Effector memory CD4-positive, alpha-beta T cell (primary cell): ENCODE measurements around the gene OXCT1.

ENCODE experiments used
- DNase-seq, 3 donors: peaks; one replicate each; pipeline ENCODE4 v3.0.0-alpha.2; 2020
- H3K27ac ChIP-seq: 2 replicates; pipeline ENCODE4 v1.7.0; 2013; ENCODE audit warnings: mild to moderate bottlenecking, low read length, moderate library complexity; ENCODE audit not compliant: insufficient read depth, poor library complexity, severe bottlenecking
- H3K27me3 ChIP-seq: replicated peaks from 2 replicates; pipeline ENCODE4 v1.7.0; 2013; ENCODE audit warnings: mild to moderate bottlenecking, low read length; ENCODE audit not compliant: insufficient read depth, control insufficient read depth, poor library complexity, severe bottlenecking
- H3K36me3 ChIP-seq: 2 replicates; pipeline ENCODE4 v1.7.0; 2013; ENCODE audit warnings: mild to moderate bottlenecking, low read length, moderate library complexity; ENCODE audit not compliant: control insufficient read depth, insufficient read depth
- H3K4me1 ChIP-seq: 2 replicates; pipeline ENCODE4 v1.7.0; 2013; ENCODE audit warnings: low read length, mild to moderate bottlenecking; ENCODE audit not compliant: control insufficient read depth, insufficient read depth, poor library complexity, severe bottlenecking
- H3K4me3 ChIP-seq: 2 replicates; pipeline ENCODE4 v1.7.0; 2013; ENCODE audit warnings: low read length, low read depth, mild to moderate bottlenecking; ENCODE audit not compliant: insufficient read depth, poor library complexity, severe bottlenecking
- H3K9me3 ChIP-seq: 2 replicates; pipeline ENCODE4 v1.7.0; 2013; ENCODE audit warnings: mild to moderate bottlenecking, low read length, moderate library complexity; ENCODE audit not compliant: control insufficient read depth

The OXCT1 gene

DNA sequence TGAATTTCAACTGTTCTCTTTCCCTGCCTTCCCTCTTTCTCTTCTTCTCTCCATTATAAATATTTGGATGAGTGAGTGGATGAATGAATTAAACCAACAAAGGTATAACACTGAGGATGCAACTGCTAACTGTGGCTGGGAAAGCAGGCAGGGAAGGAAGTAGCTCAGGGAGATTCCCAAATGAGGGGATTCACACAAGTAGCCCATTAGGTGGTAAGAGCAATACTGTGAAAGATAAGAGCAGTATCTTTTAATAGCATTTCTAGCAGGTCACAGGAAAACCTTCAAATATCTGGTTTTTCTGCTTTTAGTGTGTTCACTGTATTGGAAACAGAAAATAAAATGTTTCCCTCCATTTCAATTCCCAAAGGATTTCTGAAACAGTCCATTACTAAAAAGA, 105.6 kb downstream of the OXCT1 start:
- H3K27ac ChIP-seq: no peak overlapping the region
- peaks cover 13% of the 10 kb centered on the region for H3K36me3 ChIP-seq
- no peaks in the 10 kb centered on the region for H3K27me3 ChIP-seq
- no peaks in the 10 kb centered on the region for H3K9me3 ChIP-seq
- no peak for DNase-seq
- no peaks in the 10 kb centered on the region for H3K4me1 ChIP-seq
- no peak overlapping the region for H3K4me3 ChIP-seq

DNA sequence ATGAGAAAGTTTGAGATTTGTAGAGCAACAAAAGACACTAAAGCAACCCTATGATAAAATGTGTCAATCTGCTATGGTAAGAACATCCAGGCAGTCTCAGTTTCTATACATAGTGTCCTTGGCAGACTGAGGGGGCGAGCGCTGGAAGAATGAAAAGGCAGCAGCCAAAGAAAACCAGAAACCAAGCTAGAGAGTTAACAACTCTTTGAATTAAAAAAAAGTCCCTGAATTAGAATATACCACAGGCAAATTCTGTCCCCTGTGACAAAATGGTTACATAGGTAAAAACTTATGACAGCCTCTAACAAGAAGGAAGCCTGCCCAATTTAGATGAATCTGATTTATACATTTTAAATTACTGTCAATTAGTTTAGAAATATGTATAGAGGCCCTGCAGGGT, 106.7 kb downstream of the OXCT1 start:
- no peak overlapping the region for H3K4me3 ChIP-seq
- no peaks in the 10 kb centered on the region for H3K9me3 ChIP-seq
- DNase-seq: no peak
- H3K4me1 ChIP-seq: no peaks in the 10 kb centered on the region
- peaks cover 19% of the 10 kb centered on the region for H3K36me3 ChIP-seq
- no peak overlapping the region for H3K27ac ChIP-seq
- H3K27me3 ChIP-seq: no peaks in the 10 kb centered on the region

DNA sequence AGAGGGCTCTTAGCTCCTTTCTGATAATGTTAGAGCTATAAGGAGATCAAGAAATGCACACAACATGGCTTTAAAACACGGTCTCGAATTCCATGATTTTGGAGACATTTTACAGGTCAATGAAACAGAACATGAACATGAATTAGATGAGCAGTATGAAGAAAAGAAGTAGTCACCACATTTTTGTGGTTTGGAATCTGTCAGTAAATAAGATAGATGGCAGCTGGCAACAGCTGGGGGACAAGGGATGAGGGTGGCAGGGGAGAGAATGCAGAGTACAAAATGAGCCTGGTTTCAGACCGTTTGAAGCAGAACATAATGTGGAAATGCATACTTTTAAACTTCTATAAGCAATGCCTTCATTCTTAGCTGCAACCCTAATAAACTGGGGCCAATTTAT, 107.1 kb downstream of the OXCT1 start:
- peaks cover 19% of the 10 kb centered on the region for H3K36me3 ChIP-seq
- H3K4me1 ChIP-seq: no peaks in the 10 kb centered on the region
- no peak overlapping the region for H3K27ac ChIP-seq
- H3K27me3 ChIP-seq: no peaks in the 10 kb centered on the region
- H3K9me3 ChIP-seq: no peaks in the 10 kb centered on the region
- DNase-seq: no peak
- H3K4me3 ChIP-seq: no peak overlapping the region

DNA sequence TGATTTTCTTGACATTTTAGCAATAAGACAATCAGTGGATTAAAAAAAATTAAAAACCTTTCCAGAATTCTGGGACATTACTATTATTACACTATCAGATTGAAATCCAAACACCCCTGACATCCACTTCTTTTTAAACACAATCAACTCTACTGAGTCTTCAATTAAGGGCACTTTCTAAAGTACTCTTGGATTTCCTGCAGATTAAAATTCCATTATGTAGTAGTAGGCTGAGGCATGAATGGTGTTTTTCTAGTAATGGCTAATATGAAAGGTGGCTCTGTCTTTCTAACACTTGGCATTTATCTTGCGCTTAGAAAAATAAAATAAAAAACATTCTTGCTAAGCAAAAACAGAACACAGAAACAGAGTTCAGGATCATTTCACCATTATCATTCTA, 107.8 kb downstream of the OXCT1 start:
- Histone ChIP-seq H3K4me3 (no peak overlapping the region), H3K27ac (no peak overlapping the region), H3K27me3 (no peaks in the 10 kb centered on the region), H3K4me1 (no peaks in the 10 kb centered on the region), H3K9me3 (no peaks in the 10 kb centered on the region), H3K36me3 (peaks cover 19% of the 10 kb centered on the region)
- no peak for DNase-seq

DNA sequence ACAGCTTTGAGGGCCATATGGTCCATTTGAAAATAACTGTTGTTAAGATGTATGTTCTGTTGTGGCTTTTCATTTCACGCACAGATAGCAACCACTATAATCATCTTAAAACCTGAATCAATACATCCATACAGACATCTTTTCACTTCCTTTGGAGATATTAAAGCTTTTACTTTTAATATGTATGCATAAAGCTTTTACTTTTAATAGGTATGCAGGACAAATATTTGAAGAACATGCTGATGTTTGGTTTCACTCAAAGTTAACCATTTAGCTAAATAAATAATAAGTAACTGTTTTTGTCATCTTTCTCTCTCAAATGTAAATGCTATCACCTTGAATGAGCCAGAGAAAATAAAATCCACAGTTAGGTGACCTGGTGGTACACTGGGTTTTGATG, 108.6 kb downstream of the OXCT1 start:
- Histone ChIP-seq H3K27ac (no peak overlapping the region), H3K9me3 (no peaks in the 10 kb centered on the region), H3K4me3 (no peak overlapping the region), H3K27me3 (no peaks in the 10 kb centered on the region), H3K4me1 (no peaks in the 10 kb centered on the region), H3K36me3 (peaks cover 19% of the 10 kb centered on the region)
- no peak for DNase-seq

DNA sequence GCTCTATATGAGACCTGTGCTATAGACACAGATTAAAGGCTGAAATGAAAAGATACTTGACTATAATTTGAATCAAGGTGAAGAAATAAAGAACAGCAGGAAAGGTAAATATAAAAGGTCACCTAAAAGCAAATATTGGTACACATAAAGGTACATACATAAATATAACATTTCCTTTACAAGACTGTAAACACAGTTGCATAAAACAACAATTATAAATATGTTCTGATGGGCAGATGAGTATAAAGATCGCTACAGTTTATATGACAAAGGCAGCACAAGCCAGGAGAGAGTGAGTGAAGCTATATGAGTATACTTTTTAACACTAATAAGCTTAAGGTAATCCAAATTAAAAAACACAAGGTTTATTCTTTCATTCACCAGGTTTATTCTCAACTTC, 114.5 kb downstream of the OXCT1 start:
- no peaks in the 10 kb centered on the region for H3K4me1 ChIP-seq
- H3K27me3 ChIP-seq: no peaks in the 10 kb centered on the region
- no peak overlapping the region for H3K4me3 ChIP-seq
- H3K36me3 ChIP-seq: peaks cover 9% of the 10 kb centered on the region
- DNase-seq: no peak
- H3K27ac ChIP-seq: no peak overlapping the region
- no peaks in the 10 kb centered on the region for H3K9me3 ChIP-seq

DNA sequence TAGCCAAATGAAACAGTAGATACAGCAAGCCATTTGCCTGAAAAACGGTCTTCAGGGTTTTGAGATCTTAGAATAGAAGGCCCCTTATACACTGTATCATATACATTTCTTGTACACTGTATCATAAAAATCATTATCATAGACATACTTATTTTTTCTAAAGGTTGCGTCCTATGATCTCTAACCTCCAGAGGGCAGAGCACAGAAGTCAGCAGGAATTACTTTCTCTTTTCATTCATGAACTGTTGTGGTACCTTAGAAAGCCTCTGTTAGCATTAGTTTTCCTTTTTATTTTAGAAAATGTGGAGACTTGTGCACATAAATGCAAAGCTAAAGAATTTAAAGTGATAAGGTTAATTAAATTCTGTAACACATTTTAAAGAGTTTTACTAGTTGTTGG, 115.4 kb downstream of the OXCT1 start:
- H3K4me3 ChIP-seq: no peak overlapping the region
- H3K27ac ChIP-seq: no peak overlapping the region
- no peaks in the 10 kb centered on the region for H3K27me3 ChIP-seq
- H3K9me3 ChIP-seq: no peaks in the 10 kb centered on the region
- DNase-seq: no peak
- peaks cover 6% of the 10 kb centered on the region for H3K36me3 ChIP-seq
- no peaks in the 10 kb centered on the region for H3K4me1 ChIP-seq

DNA sequence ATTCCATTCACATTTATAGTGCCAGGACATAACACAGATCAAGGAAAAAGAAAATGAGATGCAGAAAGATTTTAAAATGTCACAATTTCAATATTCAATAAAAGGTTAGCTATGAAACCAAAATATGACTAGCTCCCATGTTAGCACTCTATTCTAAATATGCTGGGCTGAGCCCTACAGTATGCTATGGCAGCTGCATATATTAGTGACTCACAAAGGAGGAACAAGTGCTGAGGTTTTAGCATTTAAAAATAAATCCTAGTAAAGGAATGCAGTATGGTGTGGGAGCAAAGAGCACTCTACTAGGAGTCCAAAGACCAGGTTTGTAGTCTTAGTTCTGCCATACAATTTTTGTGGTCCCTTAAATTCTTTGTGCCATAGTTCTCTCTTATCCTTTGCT, 118.4 kb downstream of the OXCT1 start:
- Histone ChIP-seq H3K27ac (no peak overlapping the region), H3K4me1 (no peaks in the 10 kb centered on the region), H3K36me3 (peaks cover 25% of the 10 kb centered on the region), H3K4me3 (no peak overlapping the region), H3K27me3 (no peaks in the 10 kb centered on the region), H3K9me3 (no peaks in the 10 kb centered on the region)
- DNase-seq: no peak

DNA sequence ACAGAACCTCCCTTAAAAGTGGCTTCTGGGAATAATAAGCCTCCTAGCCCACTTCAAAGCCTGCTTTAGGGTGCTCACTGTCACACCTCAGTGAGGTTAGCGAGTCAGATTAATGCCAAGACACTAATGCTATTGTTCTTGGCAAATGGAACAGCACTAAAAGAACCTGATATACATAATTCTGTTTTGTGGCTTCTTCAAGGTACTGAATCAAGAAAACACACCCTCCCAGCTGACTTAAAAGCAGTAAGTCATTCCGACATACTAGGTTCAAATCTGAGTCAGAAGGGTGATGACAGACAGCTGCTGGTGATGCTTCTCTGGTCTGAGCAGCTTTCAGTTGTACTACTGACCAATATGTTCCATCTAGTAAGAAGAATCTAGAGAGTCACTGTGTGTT, 121.6 kb downstream of the OXCT1 start:
- Histone ChIP-seq H3K4me3 (no peak overlapping the region), H3K27me3 (no peaks in the 10 kb centered on the region), H3K4me1 (no peaks in the 10 kb centered on the region), H3K9me3 (no peaks in the 10 kb centered on the region), H3K27ac (no peak overlapping the region), H3K36me3 (peaks cover 33% of the 10 kb centered on the region)
- no peak for DNase-seq

DNA sequence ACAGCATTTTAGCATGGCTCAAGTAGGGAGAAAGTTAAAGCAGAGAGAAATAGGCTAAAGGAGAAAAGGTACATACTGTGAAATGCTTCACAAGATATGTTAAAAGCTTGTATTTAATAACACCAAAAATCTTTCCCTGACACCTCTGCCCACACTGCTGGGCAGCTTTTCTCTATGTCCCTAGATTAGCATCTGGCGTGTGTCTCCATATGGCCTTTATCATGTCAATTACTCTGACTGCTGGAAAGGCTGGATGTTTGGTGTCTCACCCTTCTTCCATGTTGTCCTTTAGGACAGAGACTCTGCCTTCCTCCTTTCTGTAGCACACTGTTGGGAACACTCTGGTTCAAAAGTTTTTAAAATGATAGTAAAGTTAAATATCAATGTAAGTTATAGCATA, 122.5 kb downstream of the OXCT1 start:
- Histone ChIP-seq H3K4me3 (no peak overlapping the region), H3K36me3 (peaks cover 33% of the 10 kb centered on the region), H3K27me3 (no peaks in the 10 kb centered on the region), H3K4me1 (no peaks in the 10 kb centered on the region), H3K9me3 (no peaks in the 10 kb centered on the region), H3K27ac (no peak overlapping the region)
- no peak for DNase-seq

DNA sequence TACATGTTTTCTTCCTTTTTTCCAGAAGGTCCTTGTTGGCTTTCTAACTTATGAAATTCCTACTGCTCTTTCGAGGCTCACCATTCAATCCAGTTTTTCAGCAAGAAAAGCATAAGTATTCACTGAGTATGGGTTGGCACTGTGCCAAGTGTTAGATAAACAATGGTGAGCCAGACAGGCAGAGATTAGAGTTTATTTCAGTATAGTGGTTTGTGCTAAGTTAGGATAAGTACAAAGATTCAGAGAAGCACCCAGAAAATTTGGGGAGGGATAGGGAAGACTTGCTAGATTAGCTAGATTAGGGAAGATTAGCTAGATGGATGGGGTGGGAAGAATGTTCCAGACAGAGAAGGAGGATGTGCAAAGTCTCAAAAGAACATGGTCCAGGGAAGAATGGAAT, 122.9 kb downstream of the OXCT1 start:
- Histone ChIP-seq H3K27ac (no peak overlapping the region), H3K4me3 (no peak overlapping the region), H3K27me3 (no peaks in the 10 kb centered on the region), H3K36me3 (peaks cover 33% of the 10 kb centered on the region), H3K4me1 (no peaks in the 10 kb centered on the region), H3K9me3 (no peaks in the 10 kb centered on the region)
- no peak for DNase-seq
